Natural killer cell (primary cell): Measurements from ENCODE around the gene TMEM184A. TPM values are rescaled to one million over a fixed set of nuclear protein-coding genes. Genes with fewer than 3 reads are reported as not detected.
A peak's percentile ranks its signal among the peaks of the same experiment; 100 is the strongest.

Experiments
- ATAC-seq, 3 donors: fragments of 150-1000 bp in 2 of 3; fragments of 200-7000 bp in 1 of 3; cut with Tn5 transposase; 1 replicate in 1 of 3; 2 replicates in 2 of 3; pipeline ENCODE4 v1.10.0; 2021; ENCODE audit warnings: mild to moderate bottlenecking in 2 of 3, moderate library complexity in 2 of 3
- DNase-seq, 2 donors: peaks; one replicate each; pipeline versions ENCODE4 v3.0.0 to v3.0.0-alpha.2; 2013 to 2021; ENCODE audit warnings: mixed read lengths in 1 of 2
- H3K27ac ChIP-seq: one replicate; pipeline ENCODE4 v1.5.1; 2013; ENCODE audit warnings: mild to moderate bottlenecking, low read length
- H3K27me3 ChIP-seq: one replicate; pipeline ENCODE4 v1.6.1; 2013; ENCODE audit warnings: low read length; ENCODE audit not compliant: control insufficient read depth, insufficient read depth
- H3K36me3 ChIP-seq: one replicate; pipeline ENCODE4 v1.6.1; 2013; ENCODE audit warnings: low read length; ENCODE audit not compliant: control insufficient read depth, insufficient read depth
- H3K4me1 ChIP-seq: one replicate; pipeline ENCODE4 v1.6.1; 2013; ENCODE audit warnings: low read length; ENCODE audit not compliant: control insufficient read depth, insufficient read depth
- H3K4me3 ChIP-seq: one replicate; pipeline ENCODE4 v1.5.1; 2013; ENCODE audit warnings: low read length
- H3K9me3 ChIP-seq: one replicate; pipeline ENCODE4 v1.6.1; 2013; ENCODE audit warnings: low read length; ENCODE audit not compliant: control insufficient read depth, insufficient read depth
- H3K27ac Mint-ChIP-seq, 2 donors: one replicate each; pipeline ENCODE4 v1.8.0; 2022; ENCODE audit warnings: mild to moderate bottlenecking in 2 of 2, mixed read lengths in 2 of 2, moderate library complexity in 1 of 2
- H3K27me3 Mint-ChIP-seq, 2 donors: one replicate each; pipeline ENCODE4 v1.8.0; 2022; ENCODE audit warnings: low read depth in 2 of 2, mixed read lengths in 2 of 2
- H3K36me3 Mint-ChIP-seq: one replicate; pipeline ENCODE4 v1.8.0; 2022; ENCODE audit warnings: mixed read lengths
- H3K4me1 Mint-ChIP-seq, 2 donors: one replicate each; pipeline ENCODE4 v1.8.0; 2022; ENCODE audit warnings: mixed read lengths in 2 of 2
- H3K4me3 Mint-ChIP-seq: one replicate; pipeline ENCODE4 v1.8.0; 2022; ENCODE audit warnings: mild to moderate bottlenecking, moderate library complexity, mixed read lengths
- H3K9me3 Mint-ChIP-seq, 2 donors: one replicate each; pipeline ENCODE4 v1.8.0; 2022; ENCODE audit warnings: mixed read lengths in 2 of 2
- WGBS: methylation state at CpG from one replicate; pipeline ENCODE4 v1.1.7; 2013; ENCODE audit warnings: missing lambda C conversion rate; ENCODE audit not compliant: insufficient coverage; 5-methylcytosine and 5-hydroxymethylcytosine counted together
- intact Hi-C: fragments of 100-400 bp; cut with micrococcal nuclease; formaldehyde crosslinking; loops from one replicate; pipeline ENCODE4 v1.14.2; 2022
- total RNA-seq, 4 donors: library from RNA; stranded (reverse); fragments of 120-200 nt in 1 of 4; gene quantifications; one replicate each; pipeline versions ENCODE4 v1.2.3 to v1.2.4, GENCODE V29; 2013 to 2022
- TF ChIP-seq, protein P1 (sequence below): fragments of 200-600 bp; IDR thresholded peaks from one replicate; pipeline ENCODE4 v1.8.0; 2022; ENCODE audit warnings: antibody characterized with exemption

The TMEM184A gene
- total RNA-seq, 3 donors from 2014 or later (not counting 1 experiment from before 2014, with no cell fraction given) = 0.14 TPM; not detected in 2

DNA sequence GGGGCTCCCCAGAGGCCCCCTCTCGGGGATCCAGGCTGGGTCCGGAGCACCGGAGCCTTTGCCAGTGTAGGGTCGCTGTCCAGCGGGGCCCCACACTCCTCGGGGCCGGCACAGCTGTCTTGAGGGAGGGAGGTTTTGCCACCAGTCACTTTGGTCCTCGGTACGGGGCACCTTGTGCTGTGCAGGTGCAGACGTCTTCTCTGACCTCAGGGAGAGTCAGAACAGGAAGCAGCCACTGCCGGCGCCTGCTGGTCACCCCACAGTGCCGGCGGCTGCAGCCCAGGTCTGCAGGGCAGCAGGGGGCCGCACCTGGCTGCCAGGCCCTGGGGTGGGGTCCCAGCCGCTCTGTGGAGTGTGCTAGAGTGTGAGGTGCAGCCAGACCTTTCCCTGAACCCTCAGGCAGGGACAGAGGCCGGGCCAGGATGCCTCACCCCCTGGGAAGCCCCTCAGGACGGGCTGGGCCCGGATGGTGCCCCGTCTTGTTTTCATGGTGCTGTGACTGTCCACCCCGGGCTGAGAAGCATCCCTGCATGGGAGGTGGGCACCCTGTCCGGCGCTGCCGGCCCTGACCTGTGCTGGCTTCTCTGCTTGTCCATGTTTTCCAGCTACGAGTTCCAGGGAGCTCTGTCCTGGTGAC, 17.3 kb downstream of the TMEM184A start:
- H3K27me3 ChIP-seq = no peaks in the 10 kb centered on the region
- H3K9me3 ChIP-seq = no peaks in the 10 kb centered on the region
- Mint-ChIP-seq H3K4me1 (peaks cover 0 to 4% of the 10 kb centered on the region in 2 donors), H3K4me3 (no peak overlapping the region), H3K27me3 (no peaks in the 10 kb centered on the region), H3K36me3 (no peaks in the 10 kb centered on the region), H3K27ac (no peak overlapping the region), H3K9me3 (no peaks in the 10 kb centered on the region)
- H3K27ac ChIP-seq = no peak overlapping the region
- H3K4me1 ChIP-seq = peaks cover 11% of the 10 kb centered on the region
- DNase-seq = no peak
- H3K4me3 ChIP-seq = no peak overlapping the region
- no peak for ATAC-seq
- TF ChIP-seq, protein P1, sequence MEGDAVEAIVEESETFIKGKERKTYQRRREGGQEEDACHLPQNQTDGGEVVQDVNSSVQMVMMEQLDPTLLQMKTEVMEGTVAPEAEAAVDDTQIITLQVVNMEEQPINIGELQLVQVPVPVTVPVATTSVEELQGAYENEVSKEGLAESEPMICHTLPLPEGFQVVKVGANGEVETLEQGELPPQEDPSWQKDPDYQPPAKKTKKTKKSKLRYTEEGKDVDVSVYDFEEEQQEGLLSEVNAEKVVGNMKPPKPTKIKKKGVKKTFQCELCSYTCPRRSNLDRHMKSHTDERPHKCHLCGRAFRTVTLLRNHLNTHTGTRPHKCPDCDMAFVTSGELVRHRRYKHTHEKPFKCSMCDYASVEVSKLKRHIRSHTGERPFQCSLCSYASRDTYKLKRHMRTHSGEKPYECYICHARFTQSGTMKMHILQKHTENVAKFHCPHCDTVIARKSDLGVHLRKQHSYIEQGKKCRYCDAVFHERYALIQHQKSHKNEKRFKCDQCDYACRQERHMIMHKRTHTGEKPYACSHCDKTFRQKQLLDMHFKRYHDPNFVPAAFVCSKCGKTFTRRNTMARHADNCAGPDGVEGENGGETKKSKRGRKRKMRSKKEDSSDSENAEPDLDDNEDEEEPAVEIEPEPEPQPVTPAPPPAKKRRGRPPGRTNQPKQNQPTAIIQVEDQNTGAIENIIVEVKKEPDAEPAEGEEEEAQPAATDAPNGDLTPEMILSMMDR = no peak
- peaks cover 30% of the 10 kb centered on the region for H3K36me3 ChIP-seq
- intact Hi-C loops = no loop called here
- WGBS = 85% methylated on average over 25 of the region's 25 CpGs

DNA sequence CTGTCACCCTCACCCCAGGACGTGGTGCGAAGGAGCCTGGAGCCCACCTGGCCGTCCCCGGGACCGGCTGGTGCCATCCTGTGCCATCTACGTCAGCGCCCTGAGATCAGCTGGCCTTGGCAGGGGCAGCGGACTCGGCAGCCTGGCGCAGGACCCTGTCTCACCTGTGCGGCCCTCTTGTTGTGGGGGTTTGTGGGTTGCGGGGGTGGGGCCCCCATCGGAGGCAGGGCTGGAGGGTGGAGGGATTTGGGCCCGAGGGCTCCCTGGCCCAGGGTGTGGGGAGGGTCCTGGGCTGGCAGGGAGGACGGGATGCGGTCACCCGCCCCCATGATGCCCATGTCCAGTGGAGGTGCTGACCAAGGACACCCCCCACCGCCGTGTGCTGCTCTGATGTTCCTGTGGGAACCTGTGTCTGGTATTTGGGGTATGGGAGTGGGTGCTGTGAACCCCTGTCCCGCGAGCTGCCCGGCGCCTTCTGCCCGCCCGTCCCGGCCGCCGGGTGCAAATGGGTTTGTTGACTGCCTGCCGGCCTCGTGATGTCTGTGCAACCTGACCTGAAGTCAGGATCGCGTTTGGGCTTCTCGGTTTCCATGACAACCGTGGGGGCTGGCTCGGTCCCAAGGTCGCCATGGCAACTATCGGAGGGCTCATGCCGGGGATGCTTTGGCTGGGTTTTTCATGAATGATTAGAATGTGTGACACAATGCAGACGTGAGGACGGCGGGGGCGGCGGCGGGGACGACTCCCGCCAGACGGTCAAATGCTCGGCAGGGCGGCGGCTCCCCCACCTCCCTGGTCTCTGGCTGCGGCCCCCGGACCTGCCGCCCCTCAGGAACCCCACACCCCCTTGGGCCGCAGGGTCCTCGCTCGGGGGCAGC, 18.2 kb downstream of the TMEM184A start:
- H3K4me1 ChIP-seq = peaks cover 20% of the 10 kb centered on the region
- intact Hi-C loops = no loop called here
- H3K27ac ChIP-seq = no peak overlapping the region
- Mint-ChIP-seq H3K9me3 (no peaks in the 10 kb centered on the region), H3K27me3 (no peaks in the 10 kb centered on the region), H3K36me3 (no peaks in the 10 kb centered on the region), H3K4me3 (no peak overlapping the region), H3K4me1 (peaks cover 5 to 13% of the 10 kb centered on the region in 2 donors), H3K27ac (peak overlapping the region in 1 of 2 donors; percentile 51)
- no peak overlapping the region for H3K4me3 ChIP-seq
- TF ChIP-seq, protein P1 = no peak
- WGBS = 89% methylated on average over 55 of the region's 56 CpGs
- ATAC-seq = no peak
- DNase-seq = peak in 1 of 2 donors; percentile 33
- H3K9me3 ChIP-seq = no peaks in the 10 kb centered on the region
- H3K36me3 ChIP-seq = peaks cover 29% of the 10 kb centered on the region
- no peaks in the 10 kb centered on the region for H3K27me3 ChIP-seq

GRCh38 chr7:1536743-1537534, 19.1 kb downstream of the TMEM184A start:
- H3K27me3 ChIP-seq = no peaks in the 10 kb centered on the region
- Mint-ChIP-seq H3K27ac (no peak overlapping the region), H3K4me3 (no peak overlapping the region), H3K4me1 (peaks cover 13 to 21% of the 10 kb centered on the region in 2 donors), H3K9me3 (no peaks in the 10 kb centered on the region), H3K27me3 (no peaks in the 10 kb centered on the region), H3K36me3 (no peaks in the 10 kb centered on the region)
- WGBS = 90% methylated on average over 52 of the region's 52 CpGs
- H3K27ac ChIP-seq = no peak overlapping the region
- TF ChIP-seq, protein P1 = no peak
- no peak for DNase-seq
- intact Hi-C loops = no loop called here
- no peaks in the 10 kb centered on the region for H3K9me3 ChIP-seq
- H3K4me3 ChIP-seq = no peak overlapping the region
- no peak for ATAC-seq
- H3K4me1 ChIP-seq = peaks cover 29% of the 10 kb centered on the region
- H3K36me3 ChIP-seq = peaks cover 25% of the 10 kb centered on the region
